Inflammatory macrophage treated with lipopolysaccharide for 4 hours (primary cell): ENCODE data around the gene CD81.
"Not testable (repeated sequence)": the region's sequence is repeated elsewhere in the genome, so short reads cannot be mapped to it uniquely, and the experiment has no call there.

ENCODE experiments used
- DNase-seq: peaks from one replicate; pipeline ENCODE4 v3.0.0-alpha.2; 2020

CD81 gene

DNA sequence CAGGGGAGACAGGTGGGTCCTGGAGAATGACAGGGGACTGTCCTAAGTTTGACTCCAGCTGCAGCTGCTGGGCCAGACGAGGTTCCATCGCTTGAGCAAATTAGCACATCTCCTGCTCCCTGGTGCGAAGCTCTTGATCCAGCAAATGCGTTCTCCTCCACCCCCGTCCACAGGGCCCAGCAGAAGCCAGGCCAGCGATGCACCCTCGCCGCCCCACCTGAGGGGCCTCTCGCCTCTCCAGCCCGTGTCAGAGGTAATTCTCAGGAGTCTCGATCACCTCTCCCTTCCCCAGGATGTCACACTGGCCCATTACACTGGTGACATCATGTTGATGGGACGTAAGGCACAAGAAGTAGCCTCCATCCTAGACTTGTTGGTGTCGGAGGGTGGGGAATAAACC is 19.5 kb upstream of the CD81 start:
- not testable (repeated sequence) for DNase-seq

DNA sequence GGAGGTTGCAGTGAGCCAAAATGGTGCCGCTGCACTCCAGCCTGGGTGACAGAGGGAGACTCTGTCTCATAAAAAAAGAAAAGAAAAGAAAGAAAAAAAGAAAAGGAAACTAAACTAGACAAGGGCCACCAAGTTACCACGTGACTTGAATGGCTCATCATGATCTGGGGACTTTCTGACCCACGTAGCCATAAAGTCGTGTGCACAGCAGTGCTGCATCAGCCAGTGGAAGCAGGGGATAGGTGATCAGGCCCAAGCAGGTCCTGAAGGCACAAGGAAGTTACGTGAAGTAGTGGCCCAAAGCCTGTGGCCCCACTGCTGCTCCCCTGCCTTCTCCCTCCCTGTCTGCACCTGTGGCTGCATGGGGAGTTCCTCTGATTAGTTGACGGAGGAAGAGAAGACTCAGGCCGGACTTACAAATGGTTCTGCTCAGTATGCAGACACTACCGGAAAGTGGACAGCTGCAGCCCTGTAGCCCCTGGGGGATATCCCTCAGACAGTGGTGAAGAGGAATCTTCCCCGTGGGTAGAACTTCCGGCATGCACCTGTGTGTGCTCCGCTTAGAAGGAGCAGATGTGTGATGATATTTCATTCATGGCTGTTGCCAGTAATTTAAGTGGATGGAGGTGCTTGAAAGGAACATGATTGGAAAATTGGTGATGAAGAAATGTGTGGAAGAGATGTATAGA is 18.2 kb upstream of the CD81 start:
- no peak for DNase-seq

DNA sequence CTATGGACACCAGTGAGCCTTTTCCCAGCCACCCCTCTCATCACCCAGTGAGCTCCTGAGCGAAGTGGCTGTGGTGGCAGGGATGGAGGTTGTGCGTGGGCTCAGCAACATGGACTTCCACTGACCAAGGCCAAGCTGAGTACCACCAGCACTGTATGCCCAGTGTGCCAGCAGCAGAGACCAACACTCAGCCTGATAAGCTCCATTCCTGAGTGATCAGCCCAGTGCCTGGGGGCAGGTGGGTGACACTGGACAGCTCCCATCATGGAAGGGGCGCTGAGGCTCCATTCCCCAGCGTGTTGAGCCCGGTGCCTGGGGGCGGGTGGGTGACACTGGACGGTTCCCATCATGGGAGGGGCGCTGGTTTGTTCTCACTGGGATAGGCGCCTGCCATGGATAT is 17.6 kb upstream of the CD81 start:
- no peak for DNase-seq

DNA sequence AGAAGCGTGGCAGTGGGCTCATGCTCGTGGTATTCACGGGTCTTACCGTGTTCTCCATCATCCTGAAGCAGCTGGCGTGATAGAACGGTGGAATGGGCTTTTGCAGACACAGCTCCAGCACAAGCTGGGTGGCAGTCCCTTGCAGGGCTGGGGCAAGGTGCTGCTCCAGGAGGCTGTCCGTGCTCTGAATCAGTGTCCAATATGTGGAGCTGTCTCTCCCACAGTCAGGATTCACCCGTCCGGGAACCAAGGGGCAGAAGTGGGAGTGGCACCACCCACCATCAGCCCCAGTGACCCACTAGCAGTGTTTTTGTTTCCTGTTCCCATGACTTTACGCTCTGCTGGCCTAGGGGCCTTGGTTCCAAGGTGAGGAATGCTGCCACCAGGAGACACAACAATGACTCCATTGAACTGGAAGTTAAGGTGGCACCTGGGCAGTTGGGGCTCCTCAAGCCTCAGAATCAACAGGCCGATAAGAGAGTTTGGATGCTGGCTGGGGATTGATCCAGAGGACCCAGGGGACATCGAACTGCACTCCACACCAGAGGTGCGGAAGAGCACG is 16.9 kb upstream of the CD81 start:
- DNase-seq: no peak

DNA sequence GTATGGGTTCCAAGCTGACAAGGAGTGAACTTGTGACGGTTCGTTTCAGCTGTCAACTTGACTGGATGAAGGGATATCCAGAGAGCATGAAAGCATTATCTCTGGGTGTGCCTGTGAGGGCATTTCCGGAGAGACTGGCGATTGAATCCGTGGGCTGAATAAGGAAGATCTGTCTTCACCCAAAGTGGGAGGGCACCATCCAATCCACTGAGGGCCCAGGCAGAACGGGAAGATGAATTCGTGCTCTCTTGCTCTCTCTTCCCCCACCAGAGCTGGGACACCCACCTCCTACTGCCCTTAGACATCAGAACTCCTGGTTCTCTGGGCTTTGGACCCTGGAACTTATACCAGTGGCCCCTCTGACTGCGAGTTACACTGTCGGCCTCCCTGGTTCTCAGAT is 15.5 kb upstream of the CD81 start:
- DNase-seq: no peak

DNA sequence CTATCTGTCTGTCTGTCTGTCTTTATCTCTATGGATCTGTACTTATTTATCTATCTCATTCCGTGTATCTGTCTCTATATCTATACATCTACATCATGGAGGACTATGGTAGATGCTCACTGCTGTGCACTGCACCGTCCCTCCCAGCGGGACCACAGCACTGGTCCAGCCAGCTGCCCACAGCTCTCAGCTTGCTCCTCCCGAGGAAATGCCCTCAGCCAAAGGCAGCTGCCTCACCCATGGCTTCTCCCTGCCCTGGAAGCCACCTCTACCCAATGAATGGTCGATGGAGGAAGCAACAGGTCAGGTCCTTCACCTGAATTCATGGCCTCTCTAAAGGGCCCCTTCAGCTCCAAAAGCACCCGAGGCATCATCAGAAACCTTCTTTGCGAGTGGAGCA is 14.7 kb upstream of the CD81 start:
- no peak for DNase-seq

DNA sequence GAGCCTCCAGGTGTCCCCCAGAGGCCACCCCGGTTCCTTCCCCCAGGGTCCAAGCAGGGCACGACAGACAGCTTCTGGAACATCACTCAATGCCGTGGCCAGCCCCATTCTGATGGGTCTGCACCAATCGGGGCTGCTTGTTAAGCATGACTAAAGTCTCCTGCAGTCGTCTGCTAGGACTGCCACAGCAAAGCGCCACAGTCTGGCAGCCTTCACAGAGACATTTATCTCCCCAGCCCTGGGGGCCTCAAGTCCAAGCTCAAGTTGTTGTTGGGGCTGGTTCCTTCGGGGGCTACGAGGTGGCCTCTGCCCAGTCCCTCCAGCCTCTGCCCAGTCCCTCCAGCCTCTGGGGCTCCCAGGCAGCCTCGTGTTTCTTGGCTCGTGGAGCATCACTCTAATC is 14.0 kb upstream of the CD81 start:
- DNase-seq: no peak

DNA sequence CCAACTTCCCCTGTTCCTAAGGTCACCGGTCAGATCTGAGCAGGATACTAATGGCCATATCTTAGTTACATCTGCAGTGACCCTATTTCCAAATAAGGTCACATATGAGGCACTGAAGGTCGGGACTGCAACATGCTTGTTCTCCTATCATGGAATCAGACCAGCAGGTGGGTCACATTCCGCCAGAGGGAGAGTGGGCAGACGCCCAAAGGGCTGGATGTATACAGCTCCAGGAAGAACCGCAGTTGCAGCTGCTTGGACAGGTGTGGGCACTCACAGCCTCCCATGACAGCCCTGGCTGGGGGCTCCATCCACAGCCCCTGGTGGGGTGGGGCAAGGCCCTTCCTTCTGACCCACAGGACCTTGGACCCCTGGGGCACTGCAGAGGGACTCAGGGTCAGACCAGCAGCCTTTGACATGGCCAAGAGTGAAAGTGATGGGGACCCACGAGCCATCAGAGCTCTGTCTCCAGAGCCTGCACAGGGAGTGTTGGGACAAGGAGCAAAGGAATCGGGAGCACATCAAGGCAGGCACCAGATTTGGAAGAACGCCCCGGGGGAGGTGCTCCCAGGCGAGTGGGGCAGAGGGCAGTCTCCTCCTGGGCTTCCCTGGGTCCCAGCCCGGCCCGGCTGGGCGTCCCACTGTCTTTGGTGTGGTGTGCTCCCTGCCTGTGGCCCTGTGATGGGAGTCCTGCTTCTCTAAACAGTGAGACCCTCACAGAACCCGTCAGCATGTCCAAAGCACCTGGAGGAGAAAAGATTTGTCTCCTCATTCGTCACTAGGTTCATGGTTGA is 13.3 kb upstream of the CD81 start:
- no peak for DNase-seq

DNA sequence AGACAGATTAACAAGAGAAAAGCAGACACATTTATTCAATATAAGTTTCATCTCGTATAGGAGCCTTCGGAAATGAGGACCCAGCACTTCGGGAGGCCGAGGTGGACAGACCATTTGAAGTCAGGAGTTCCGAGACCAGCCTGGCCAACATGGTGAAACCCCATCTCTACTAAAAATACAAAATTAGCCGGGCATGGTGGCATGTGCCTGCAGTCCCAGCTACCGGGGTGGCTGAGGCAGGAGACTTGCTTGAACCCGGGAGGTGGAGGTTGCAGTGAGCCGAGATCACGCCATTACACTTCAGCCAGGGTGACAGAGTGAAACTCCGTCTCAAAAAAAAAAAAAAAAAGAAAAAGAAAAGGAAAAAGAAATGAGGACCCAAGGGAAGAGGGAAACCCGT is 12.7 kb upstream of the CD81 start:
- DNase-seq: not testable (repeated sequence)

DNA sequence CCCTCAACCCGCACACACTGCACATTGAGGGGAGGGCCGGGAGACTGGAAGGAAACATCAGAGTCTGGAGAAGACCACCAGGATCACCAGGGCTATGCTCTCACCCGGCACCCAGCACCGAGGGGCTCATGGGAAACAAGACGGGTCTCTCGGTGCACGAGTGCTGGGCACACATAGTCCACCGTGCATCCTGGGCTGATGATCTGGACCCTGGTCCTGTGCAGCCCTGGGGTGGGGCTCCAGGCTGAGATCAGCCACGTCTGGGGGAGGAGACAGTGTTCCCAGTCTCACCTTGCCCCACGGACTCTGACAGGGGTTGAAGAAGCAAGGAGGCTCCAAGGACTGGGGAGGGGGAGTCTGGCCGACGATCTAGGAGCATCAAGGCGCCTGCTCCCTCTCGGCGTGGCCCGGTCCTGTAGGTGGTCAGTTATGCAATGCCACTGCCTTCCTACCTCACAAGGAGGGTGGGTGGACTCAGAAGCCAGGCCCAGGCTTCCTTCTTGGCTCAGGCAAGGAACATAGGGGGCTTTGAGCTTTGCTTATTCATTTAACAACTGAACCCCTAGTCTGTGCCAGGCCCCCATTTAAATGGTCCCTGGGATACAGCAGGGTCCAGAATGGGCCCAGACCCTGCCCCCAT is 11.4 kb upstream of the CD81 start:
- no peak for DNase-seq

DNA sequence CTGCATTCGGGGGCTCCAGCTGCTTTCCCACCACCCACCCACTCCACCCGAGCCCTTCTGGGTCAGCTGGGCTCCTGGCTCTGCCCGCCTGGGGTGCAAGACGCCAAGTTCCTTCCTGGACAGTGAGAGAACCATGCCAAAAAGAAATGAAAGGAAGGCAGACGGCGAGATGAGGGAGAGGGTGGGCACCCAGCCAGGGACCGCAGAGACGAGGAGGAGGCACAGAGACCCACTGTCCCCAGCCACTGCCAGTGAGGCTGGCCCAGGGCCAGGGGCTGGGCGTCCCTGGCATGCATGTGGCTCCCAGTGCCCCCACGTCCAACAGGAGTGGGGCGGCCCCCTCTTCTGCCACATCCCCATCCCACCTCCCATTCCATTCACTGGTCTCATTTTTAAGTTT is 10.8 kb upstream of the CD81 start:
- no peak for DNase-seq

DNA sequence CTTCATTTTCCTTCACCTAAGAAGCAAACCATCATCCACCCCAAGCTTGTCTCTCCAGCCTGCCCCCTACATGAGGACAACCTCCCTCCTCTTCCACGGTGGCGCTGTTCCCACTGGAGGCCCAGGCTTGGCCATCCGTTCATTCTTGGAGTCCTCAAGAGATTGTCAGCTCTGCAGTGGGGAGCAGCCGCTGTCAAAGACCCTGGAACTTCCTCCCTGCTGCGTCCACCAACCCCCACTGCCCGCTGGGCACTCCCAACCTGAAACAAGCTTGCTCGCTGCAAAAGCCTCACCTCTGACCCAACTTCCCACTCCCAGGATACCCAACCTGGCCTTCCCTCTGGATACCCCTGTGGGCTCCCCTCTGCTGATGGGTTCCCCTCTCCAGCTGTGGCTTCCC is 10.4 kb upstream of the CD81 start:
- no peak for DNase-seq

DNA sequence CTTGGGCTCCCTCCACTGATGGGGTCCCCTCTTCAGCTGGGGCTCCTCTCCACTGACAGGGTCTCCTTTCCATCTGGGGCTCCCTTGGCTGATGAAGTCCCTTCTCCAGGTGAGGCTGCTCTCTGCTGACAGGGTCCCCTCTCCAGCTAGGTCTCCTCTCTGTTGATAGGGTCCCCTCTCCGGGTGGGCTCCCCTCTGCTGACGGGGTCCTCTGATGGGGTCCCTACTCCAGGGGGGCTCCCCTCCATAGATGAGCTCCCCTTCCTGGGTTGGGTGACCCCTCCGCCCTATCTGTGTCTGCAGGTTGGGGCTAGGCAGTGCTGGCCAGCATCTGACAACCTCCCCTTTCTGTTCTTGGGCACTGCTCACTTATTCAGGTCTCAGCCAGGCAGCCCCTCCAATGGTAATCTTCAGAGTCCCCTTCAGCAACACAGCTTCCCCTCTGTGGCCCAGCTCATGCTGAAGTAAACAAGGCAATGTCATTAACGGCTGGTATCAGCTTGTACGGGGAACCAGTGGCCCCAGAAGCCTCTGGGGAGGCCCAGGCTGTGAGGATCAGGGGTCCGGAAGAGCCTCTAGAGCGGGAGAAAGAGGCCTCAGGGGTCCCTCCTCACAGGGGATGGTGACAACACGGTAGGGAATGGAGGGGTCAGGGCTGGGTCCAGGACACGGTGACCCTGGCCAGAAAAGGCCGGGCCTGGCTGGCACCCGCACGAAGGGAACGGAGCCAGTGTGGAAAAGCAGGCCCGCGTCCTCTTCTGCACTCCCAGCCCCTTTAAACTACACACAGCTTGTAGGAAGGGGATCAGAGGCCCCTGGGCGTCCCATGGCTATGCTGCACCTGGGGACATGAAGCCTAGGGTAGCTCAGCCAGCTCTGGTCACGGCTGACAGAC is 9.6 kb upstream of the CD81 start:
- no peak for DNase-seq

DNA sequence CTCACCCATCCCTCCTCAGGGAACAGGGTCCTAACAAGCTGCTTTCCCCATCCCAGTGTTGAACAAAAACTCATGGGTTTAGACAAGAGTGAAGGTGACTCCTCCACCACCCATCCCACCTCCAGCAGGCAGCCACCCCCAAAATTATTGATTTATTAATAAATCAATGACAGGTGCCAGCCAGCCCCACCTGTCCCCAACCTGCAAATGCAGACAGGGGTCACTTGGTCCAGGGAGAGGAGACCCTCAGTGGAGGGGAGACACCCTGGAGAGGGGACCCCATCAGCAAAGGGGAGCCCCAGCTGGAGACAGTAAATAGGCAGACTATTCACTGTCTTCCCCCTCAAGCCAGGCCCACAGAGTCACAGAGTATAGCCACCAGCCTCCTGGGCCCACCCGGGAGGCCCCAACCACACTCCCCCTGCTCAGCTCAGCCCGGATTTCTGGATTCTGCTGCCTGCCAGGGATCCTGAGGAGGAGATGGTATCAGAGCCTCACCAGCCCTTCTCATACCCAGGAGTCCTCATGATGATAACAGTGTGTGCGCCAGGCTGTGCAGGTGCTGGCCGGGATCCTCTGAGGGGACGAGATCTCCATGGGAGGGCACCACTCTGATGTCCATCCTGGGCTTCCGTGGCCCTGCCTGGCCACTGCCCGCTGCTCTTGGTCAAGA is 8.8 kb upstream of the CD81 start:
- no peak for DNase-seq

DNA sequence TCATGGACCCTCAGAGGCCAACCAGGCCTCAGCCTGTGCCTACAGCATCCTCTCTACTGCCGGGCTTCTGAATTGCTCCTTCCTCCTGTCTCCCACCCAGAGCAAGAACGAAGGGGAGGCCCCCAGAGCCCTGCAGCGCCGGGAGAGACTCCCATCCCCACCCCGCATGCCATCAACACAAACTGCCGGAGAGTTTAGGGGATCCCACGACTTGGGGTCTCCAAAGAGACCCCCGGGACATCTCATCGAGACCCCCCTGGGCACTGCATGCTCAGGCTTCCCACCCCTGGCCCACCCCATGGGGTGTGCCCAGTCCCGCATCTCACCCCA is 8.3 kb upstream of the CD81 start:
- no peak for DNase-seq

DNA sequence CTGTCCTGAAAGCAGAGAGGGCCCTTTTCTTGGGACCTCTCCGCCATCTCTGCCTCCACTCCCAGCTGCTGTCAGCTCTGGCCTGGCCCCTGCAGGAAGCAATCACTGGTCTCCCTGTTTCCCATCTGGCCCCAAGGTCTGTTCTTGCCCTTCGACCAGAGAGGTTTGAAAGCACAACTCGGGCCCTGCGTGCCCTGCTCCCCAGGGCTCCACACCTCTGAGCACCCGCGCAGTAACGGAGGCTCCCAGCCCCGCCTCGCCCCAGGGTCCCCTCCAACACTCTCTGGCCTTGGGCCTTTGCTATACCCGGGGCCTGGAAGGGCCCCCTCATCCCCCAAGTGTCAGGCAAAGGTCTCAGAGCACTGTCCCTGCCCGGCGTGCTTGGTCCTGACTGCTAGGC is 7.8 kb upstream of the CD81 start:
- no peak for DNase-seq

DNA sequence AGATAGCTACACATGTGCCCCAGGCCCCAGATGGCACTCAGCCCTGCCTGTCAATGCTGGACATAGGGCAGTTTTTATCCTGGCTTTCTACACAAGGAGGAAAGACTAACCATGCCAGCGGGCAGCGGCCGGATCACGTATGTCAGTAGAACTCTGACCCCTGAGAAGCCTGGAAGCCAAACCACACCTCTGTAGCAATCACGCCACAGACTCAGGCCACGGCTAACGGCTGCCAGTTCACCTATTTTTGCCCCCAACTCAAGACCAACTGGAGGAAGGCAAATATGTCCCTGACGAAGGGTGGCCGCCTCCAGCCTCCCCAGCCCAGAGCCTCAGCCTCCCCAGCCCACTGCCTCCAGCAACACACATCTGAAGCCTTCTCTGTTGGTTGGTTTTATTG is 7.2 kb upstream of the CD81 start:
- DNase-seq: no peak

DNA sequence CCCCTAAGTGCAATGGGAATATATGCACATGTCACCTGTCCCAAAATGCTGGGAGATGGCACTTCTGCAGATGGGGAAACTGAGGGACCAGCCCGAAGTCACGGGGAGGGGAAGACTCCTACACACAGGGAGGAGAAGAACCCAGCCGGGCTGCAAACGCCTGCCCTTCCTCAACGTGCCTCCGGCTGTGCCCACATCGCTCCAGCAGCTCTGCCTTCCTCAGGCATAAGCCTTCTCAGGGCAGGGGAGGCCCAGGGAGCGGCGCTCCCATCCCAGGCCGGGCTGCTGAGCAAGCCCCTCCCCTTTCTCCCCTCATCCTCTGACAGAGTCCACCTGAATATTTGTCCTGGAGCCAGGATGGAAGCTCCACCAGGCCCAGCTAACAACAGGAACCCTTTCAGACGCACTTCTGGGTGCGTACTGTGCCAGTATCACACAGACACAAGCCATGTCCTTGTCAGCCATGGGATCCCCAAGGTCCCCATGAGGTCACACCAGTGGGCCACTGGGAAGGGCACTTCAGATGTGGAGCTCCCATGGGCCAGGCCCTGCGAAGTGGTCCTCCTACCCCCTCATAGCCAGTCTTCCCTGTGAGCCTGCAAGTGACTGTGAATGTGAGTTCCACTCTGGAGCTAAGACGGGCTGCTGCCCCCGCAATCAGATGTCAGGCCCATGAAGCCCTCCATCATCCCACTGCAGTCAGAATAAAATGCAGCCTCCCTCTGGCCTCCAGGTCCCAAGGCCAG is 2.5 kb upstream of the CD81 start:
- DNase-seq: no peak

DNA sequence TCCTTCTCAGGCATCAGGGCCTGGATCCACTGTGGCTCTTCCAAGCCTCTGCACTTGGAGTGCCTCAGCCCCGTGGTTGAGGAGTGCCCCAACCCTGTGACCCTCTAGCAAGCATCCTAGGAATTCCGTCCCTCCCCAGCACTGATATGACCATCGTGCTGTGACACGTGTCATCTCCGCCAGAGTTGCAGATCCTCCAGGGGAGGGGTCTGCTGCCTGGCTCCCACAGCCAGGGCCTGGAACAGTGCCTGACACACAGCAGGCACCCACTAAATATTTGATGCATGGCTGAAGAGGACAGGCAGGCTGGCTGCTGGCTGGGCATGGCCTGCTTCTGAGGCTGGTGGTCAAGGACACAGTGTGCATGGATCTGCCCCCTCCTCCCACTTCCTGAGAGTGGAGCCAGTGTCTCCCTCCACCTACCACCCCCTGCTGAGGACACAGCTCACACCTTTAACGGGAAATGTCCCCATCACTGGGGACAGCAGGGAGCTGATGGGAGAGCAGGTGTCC is 1.7 kb upstream of the CD81 start:
- DNase-seq: no peak

DNA sequence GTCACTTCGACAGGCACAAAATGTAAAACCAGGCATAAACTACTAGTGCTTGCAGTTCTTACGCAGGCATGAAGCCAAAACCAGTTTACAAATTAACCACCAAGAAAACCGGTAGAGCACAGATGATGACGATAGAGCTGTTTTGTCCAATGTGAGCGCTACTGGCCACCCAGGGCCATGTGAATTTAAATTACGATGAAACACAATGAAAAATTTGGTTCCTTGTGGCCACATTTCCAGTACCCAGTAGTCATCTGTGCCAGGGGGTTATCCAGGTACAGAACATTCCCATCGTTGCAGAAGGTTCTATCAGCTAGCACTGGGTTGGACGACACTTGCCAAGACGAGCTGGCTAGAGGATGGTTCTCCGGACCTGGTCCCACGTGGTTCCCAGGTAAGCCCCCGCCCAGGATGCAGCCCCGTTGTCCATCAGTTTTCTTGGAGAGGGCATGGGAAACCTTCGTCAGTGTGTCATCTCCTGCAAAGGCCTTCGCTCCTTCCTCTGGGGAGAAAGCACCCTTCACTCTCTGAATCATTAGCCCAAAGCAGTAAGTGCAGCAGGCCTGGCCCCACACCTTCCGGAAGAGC is 1.1 kb upstream of the CD81 start:
- no peak for DNase-seq
